Astrocyte (in vitro differentiated cells and primary cell): ENCODE results near the gene TMTC4. TPM values are rescaled to one million over a fixed set of nuclear protein-coding genes. Genes with fewer than 3 reads are reported as not detected.
"Not testable (repeated sequence)": the region's sequence is repeated elsewhere in the genome, so short reads cannot be mapped to it uniquely, and the experiment has no call there.

Experiments
- DNase-seq: peaks from one replicate; pipeline ENCODE4 v3.0.0-alpha.2; 2010; ENCODE audit warnings: low read depth
- FAIRE-seq: peaks from 2 replicates; lab custom pipeline; 2011; peaks lifted over from hg19 to GRCh38; lab: Jason Lieb, UNC
- H2AFZ ChIP-seq: 2 replicates; pipeline ENCODE4 v1.6.0; 2012; ENCODE audit warnings: low read depth, low read length, inconsistent platforms
- H3K27ac ChIP-seq: 2 replicates; pipeline ENCODE4 v1.5.1; 2011; ENCODE audit warnings: low read depth, low read length, inconsistent platforms
- H3K27me3 ChIP-seq: 2 replicates; pipeline ENCODE4 v1.6.0; 2011; ENCODE audit warnings: low read length, inconsistent platforms; ENCODE audit not compliant: insufficient read depth
- H3K36me3 ChIP-seq: 2 replicates; pipeline ENCODE4 v1.5.1; 2011; ENCODE audit warnings: low read length, inconsistent platforms; ENCODE audit not compliant: insufficient read depth
- H3K4me1 ChIP-seq: 2 replicates; pipeline ENCODE4 v1.5.1; 2011; ENCODE audit warnings: low read length, inconsistent platforms; ENCODE audit not compliant: insufficient read depth
- H3K4me2 ChIP-seq: 2 replicates; pipeline ENCODE4 v1.6.0; 2012; ENCODE audit warnings: low read length, inconsistent platforms
- H3K4me3 ChIP-seq: 2 replicates; pipeline ENCODE4 v1.5.1; 2011; ENCODE audit warnings: low read depth, mild to moderate bottlenecking, low read length, inconsistent platforms; ENCODE audit not compliant: insufficient read depth
- H3K79me2 ChIP-seq: 2 replicates; pipeline ENCODE4 v1.6.0; 2012; ENCODE audit warnings: mild to moderate bottlenecking, low read length, inconsistent platforms; ENCODE audit not compliant: insufficient read depth
- H3K9ac ChIP-seq: 2 replicates; pipeline ENCODE4 v1.6.0; 2012; ENCODE audit warnings: mild to moderate bottlenecking, low read length, inconsistent platforms
- H3K9me3 ChIP-seq: 2 replicates; pipeline ENCODE4 v1.5.1; 2012; ENCODE audit warnings: low read depth, mild to moderate bottlenecking, low read length, inconsistent platforms; ENCODE audit not compliant: insufficient read depth
- H4K20me1 ChIP-seq: 2 replicates; pipeline ENCODE4 v1.6.0; 2012; ENCODE audit warnings: low read length, inconsistent platforms; ENCODE audit not compliant: insufficient read depth
- H3K27ac Mint-ChIP-seq: one replicate; pipeline ENCODE4 v1.8.0; 2021; ENCODE audit warnings: mild to moderate bottlenecking, mixed read lengths; ENCODE audit not compliant: unreplicated experiment
- H3K27me3 Mint-ChIP-seq: one replicate; pipeline ENCODE4 v1.8.0; 2021; ENCODE audit warnings: low read depth, mixed read lengths; ENCODE audit not compliant: unreplicated experiment
- H3K36me3 Mint-ChIP-seq: one replicate; pipeline ENCODE4 v1.8.0; 2021; ENCODE audit warnings: low read depth, mixed read lengths; ENCODE audit not compliant: unreplicated experiment
- H3K4me1 Mint-ChIP-seq: one replicate; pipeline ENCODE4 v1.8.0; 2021; ENCODE audit warnings: low read depth, mixed read lengths; ENCODE audit not compliant: unreplicated experiment
- H3K4me3 Mint-ChIP-seq: one replicate; pipeline ENCODE4 v1.8.0; 2021; ENCODE audit warnings: mild to moderate bottlenecking, moderate library complexity, mixed read lengths; ENCODE audit not compliant: unreplicated experiment
- H3K9me3 Mint-ChIP-seq: one replicate; pipeline ENCODE4 v1.8.0; 2021; ENCODE audit warnings: mild to moderate bottlenecking, mixed read lengths; ENCODE audit not compliant: unreplicated experiment
- CTCF ChIP-seq: IDR thresholded peaks from 2 replicates; pipeline ENCODE4 v1.5.1; 2011; ENCODE audit warnings: low read depth, mild to moderate bottlenecking, inconsistent platforms, low read length, moderate library complexity; ENCODE audit not compliant: insufficient read depth
- EZH2 ChIP-seq: IDR thresholded peaks from 2 replicates; pipeline ENCODE4 v1.6.1; 2012; ENCODE audit warnings: mild to moderate bottlenecking, low read length, inconsistent platforms; ENCODE audit not compliant: insufficient read depth
- total RNA-seq: library from RNA; stranded (reverse); gene quantifications from 2 replicates; pipeline ENCODE4 v1.2.1, GENCODE V29; 2021

The TMTC4 gene
- total RNA-seq, 1 donor from 2014 or later = 8.4 TPM

GRCh38 chr13:100710176-100710575, 35.6 kb upstream of the TMTC4 start:
- Mint-ChIP-seq H3K9me3 (no peaks in the 10 kb centered on the region), H3K4me3 (no peak overlapping the region)
- no peak for FAIRE-seq

GRCh38 chr13:100707818-100708740, 33.5 kb upstream of the TMTC4 start:
- H3K4me3 ChIP-seq = no peak overlapping the region
- no peaks in the 10 kb centered on the region for H3K36me3 ChIP-seq
- peaks cover 6% of the 10 kb centered on the region for H3K27me3 ChIP-seq
- no peak overlapping the region for H3K4me2 ChIP-seq
- no peaks in the 10 kb centered on the region for H3K4me1 Mint-ChIP-seq
- H3K79me2 ChIP-seq = no peaks in the 10 kb centered on the region
- H3K36me3 Mint-ChIP-seq = no peaks in the 10 kb centered on the region
- no peak overlapping the region for H3K4me3 Mint-ChIP-seq
- FAIRE-seq (no peak), DNase-seq (peak; percentile 97)
- no peaks in the 10 kb centered on the region for H3K9me3 Mint-ChIP-seq
- peaks cover 5% of the 10 kb centered on the region for H3K4me1 ChIP-seq
- H3K27ac Mint-ChIP-seq = no peak overlapping the region
- TF ChIP-seq EZH2 (no peak), CTCF (no peak)
- peaks cover 4% of the 10 kb centered on the region for H3K9me3 ChIP-seq
- peak overlapping the region; percentile 37 for H3K27ac ChIP-seq
- peaks cover 4% of the 10 kb centered on the region for H3K27me3 Mint-ChIP-seq
- no peak overlapping the region for H2AFZ ChIP-seq
- no peak overlapping the region for H3K9ac ChIP-seq
- no peaks in the 10 kb centered on the region for H4K20me1 ChIP-seq

More at GRCh38 chr13:100710176-100710575, 35.6 kb upstream of the TMTC4 start:
- Mint-ChIP-seq H3K27me3 (peaks cover 4% of the 10 kb centered on the region), H3K4me1 (no peaks in the 10 kb centered on the region), H3K27ac (no peak overlapping the region), H3K36me3 (no peaks in the 10 kb centered on the region)
- Histone ChIP-seq H3K4me3 (no peak overlapping the region), H4K20me1 (no peaks in the 10 kb centered on the region), H3K27me3 (peaks cover 6% of the 10 kb centered on the region), H3K79me2 (no peaks in the 10 kb centered on the region), H3K4me2 (no peak overlapping the region), H3K4me1 (peaks cover 5% of the 10 kb centered on the region), H3K36me3 (no peaks in the 10 kb centered on the region), H3K9me3 (peaks cover 4% of the 10 kb centered on the region), H3K9ac (no peak overlapping the region), H3K27ac (no peak overlapping the region), H2AFZ (no peak overlapping the region)
- peak; percentile 12 for DNase-seq
- TF ChIP-seq EZH2 (no peak), CTCF (no peak)

GRCh38 chr13:100698331-100698730, 23.7 kb upstream of the TMTC4 start:
- not testable (repeated sequence) for H3K4me1 ChIP-seq, H3K36me3 Mint-ChIP-seq, H2AFZ ChIP-seq, DNase-seq, H3K9me3 Mint-ChIP-seq, H3K27me3 Mint-ChIP-seq, H3K4me3 ChIP-seq, H3K4me2 ChIP-seq, H4K20me1 ChIP-seq, H3K36me3 ChIP-seq, H3K27ac Mint-ChIP-seq, H3K27me3 ChIP-seq, H3K4me3 Mint-ChIP-seq, H3K4me1 Mint-ChIP-seq, H3K27ac ChIP-seq, H3K9ac ChIP-seq, H3K79me2 ChIP-seq, FAIRE-seq, H3K9me3 ChIP-seq
